ENCODE measurements around the gene MRGPRG. TPM values are rescaled to one million over a fixed set of nuclear protein-coding genes. Genes with fewer than 3 reads are reported as not detected.

The MRGPRG gene
- total and polyA plus RNA-seq, 4 donors = not detected

- TF ChIP-seq ZBTB33 (IDR thresholded peaks at IDR 0.05) (no peak), TAF1 (conservative IDR thresholded peaks at IDR 0.05) (no peak), GABPA (IDR thresholded peaks at IDR 0.05 in 1 of 2, conservative IDR thresholded peaks at IDR 0.05 in 1 of 2) (no peak), FOXA1 (IDR thresholded peaks at IDR 0.05) (no peak), HNF4G (IDR thresholded peaks at IDR 0.05) (no peak), SP1 (IDR thresholded peaks at IDR 0.05) (no peak), JUND (IDR thresholded peaks at IDR 0.05) (no peak), EGR1 (IDR thresholded peaks at IDR 0.05; ENCODE audit: low read depth in 2 of 2) (no peak), NR2F2 (IDR thresholded peaks at IDR 0.05) (no peak), HNF4A (conservative IDR thresholded peaks at IDR 0.05) (no peak), CTCF (IDR thresholded peaks at IDR 0.05; ENCODE audit: low read depth, low read length, missing input control) (no peak), RXRA (IDR thresholded peaks at IDR 0.05) (no peak), RAD21 (IDR thresholded peaks at IDR 0.05) (no peak), YY1 (IDR thresholded peaks at IDR 0.05) (no peak), FOXA2 (IDR thresholded peaks at IDR 0.05) (no peak)
- TF ChIP-seq, protein P1, sequence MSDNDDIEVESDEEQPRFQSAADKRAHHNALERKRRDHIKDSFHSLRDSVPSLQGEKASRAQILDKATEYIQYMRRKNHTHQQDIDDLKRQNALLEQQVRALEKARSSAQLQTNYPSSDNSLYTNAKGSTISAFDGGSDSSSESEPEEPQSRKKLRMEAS (IDR thresholded peaks at IDR 0.05) = no peak
- TF ChIP-seq, protein P2, sequence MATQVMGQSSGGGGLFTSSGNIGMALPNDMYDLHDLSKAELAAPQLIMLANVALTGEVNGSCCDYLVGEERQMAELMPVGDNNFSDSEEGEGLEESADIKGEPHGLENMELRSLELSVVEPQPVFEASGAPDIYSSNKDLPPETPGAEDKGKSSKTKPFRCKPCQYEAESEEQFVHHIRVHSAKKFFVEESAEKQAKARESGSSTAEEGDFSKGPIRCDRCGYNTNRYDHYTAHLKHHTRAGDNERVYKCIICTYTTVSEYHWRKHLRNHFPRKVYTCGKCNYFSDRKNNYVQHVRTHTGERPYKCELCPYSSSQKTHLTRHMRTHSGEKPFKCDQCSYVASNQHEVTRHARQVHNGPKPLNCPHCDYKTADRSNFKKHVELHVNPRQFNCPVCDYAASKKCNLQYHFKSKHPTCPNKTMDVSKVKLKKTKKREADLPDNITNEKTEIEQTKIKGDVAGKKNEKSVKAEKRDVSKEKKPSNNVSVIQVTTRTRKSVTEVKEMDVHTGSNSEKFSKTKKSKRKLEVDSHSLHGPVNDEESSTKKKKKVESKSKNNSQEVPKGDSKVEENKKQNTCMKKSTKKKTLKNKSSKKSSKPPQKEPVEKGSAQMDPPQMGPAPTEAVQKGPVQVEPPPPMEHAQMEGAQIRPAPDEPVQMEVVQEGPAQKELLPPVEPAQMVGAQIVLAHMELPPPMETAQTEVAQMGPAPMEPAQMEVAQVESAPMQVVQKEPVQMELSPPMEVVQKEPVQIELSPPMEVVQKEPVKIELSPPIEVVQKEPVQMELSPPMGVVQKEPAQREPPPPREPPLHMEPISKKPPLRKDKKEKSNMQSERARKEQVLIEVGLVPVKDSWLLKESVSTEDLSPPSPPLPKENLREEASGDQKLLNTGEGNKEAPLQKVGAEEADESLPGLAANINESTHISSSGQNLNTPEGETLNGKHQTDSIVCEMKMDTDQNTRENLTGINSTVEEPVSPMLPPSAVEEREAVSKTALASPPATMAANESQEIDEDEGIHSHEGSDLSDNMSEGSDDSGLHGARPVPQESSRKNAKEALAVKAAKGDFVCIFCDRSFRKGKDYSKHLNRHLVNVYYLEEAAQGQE (IDR thresholded peaks at IDR 0.05) = no peak
- TF ChIP-seq, protein P3, sequence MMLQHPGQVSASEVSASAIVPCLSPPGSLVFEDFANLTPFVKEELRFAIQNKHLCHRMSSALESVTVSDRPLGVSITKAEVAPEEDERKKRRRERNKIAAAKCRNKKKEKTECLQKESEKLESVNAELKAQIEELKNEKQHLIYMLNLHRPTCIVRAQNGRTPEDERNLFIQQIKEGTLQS (IDR thresholded peaks at IDR 0.05) = no peak
- DNase-seq (ENCODE audit: low spot score) = no peak
- Histone ChIP-seq H3K27me3 (ENCODE audit: control insufficient read depth in 4 of 4, insufficient read depth in 4 of 4, low read length in 3 of 4) (peaks cover 0 to 12% (median 1%) of the 10 kb centered on the region in 4 donors), H3K9ac (ENCODE audit: low read depth in 1 of 2, low read length in 2 of 2) (no peak overlapping the region), H3K4me3 (ENCODE audit: low read depth in 1 of 3, low read length in 3 of 3) (no peak overlapping the region), H3K27ac (ENCODE audit: low read depth in 1 of 2, low read length in 2 of 2) (no peak overlapping the region), H3K9me3 (ENCODE audit: control insufficient read depth in 4 of 4, low read length in 3 of 4) (no peaks in the 10 kb centered on the region), H3K4me1 (ENCODE audit: control insufficient read depth in 4 of 4, insufficient read depth in 4 of 4, low read length in 3 of 4) (no peaks in the 10 kb centered on the region), H3K36me3 (ENCODE audit: control insufficient read depth in 4 of 4, insufficient read depth in 3 of 4, low read depth in 1 of 4, low read length in 3 of 4) (no peaks in the 10 kb centered on the region)
- 77% methylated on average over 15 of the region's 15 CpGs for WGBS
Observed at GRCh38 chr11:3198815-3199214, 19.8 kb downstream of the MRGPRG start.
